Measurements from ENCODE around the gene KIAA1549. TPM values are rescaled to one million over a fixed set of nuclear protein-coding genes. Genes with fewer than 3 reads are reported as not detected.

KIAA1549 gene
- total and polyA plus RNA-seq, 2 of the 8 experiments (the other 6 are each of a cell fraction or from before 2014, with no cell fraction given) = 6.5 to 17.3 TPM

- CTCF ChIA-PET (ENCODE audit: partially characterized antibody) = interaction anchor here (0.8 to 1.7 kb wide), 3 partner anchors 58 to 245 kb away, joined by 3 to 5 read pairs (median 3); no protein-coding TSS in a partner anchor
- Histone ChIP-seq H3K4me1 (replicated peaks in 1 of 4; ENCODE audit: control insufficient read depth in 3 of 4, insufficient read depth in 4 of 4, low read length in 3 of 4) (no peaks in the 10 kb centered on the region; a peak in 2 of 7 replicates), H3K14ac (ENCODE audit: insufficient read length) (no peak overlapping the region), H3K9ac (replicated peaks in 1 of 4; ENCODE audit: extremely low read depth in 1 of 4, low read depth in 3 of 4, low read length in 3 of 4) (no peak overlapping the region), H3K27ac (ENCODE audit: low read depth, low read length) (no peak overlapping the region), H4K5ac (ENCODE audit: insufficient read length, low read depth, low read length) (no peak overlapping the region), H3K4me2 (ENCODE audit: insufficient read depth in 1 of 2, low read depth in 2 of 2, low read length in 2 of 2) (no peak overlapping the region), H4K91ac (replicated peaks; ENCODE audit: insufficient read length, low read length) (no peak overlapping the region), H3K18ac (ENCODE audit: extremely low read depth, low read length) (no peak overlapping the region), H3K4me3 (ENCODE audit: extremely low read depth in 1 of 4, insufficient read depth in 2 of 4, low read depth in 3 of 4, low read length in 4 of 4) (no peak overlapping the region), H3K79me2 (ENCODE audit: control insufficient read depth in 1 of 2, insufficient read depth in 2 of 2, low read length in 2 of 2) (no peaks in the 10 kb centered on the region), H3K9me3 (ENCODE audit: insufficient read depth in 2 of 2, low read depth in 1 of 2, low read length in 1 of 2) (no peaks in the 10 kb centered on the region), H3K56ac (replicated peaks; ENCODE audit: insufficient read length, low read depth, low read length) (no peak overlapping the region), H2AFZ (ENCODE audit: low read length) (no peak overlapping the region), H3K23ac (ENCODE audit: insufficient read length) (no peak overlapping the region), H2BK120ac (replicated peaks; ENCODE audit: low read depth, low read length) (no peak overlapping the region), H3K4ac (replicated peaks; ENCODE audit: insufficient read length, low read depth, low read length) (no peak overlapping the region), H2BK5ac (ENCODE audit: low read depth, low read length) (no peak overlapping the region; the same call in 1 of the 2 replicates), H3K23me2 (ENCODE audit: low read depth, low read length) (no peaks in the 10 kb centered on the region), H2BK15ac (ENCODE audit: low read length) (no peak overlapping the region), H3K27me3 (replicated peaks in 1 of 4; ENCODE audit: control insufficient read depth in 3 of 4, extremely low read depth in 1 of 4, insufficient read depth in 3 of 4, low read length in 3 of 4) (no peaks in the 10 kb centered on the region), H3K36me3 (ENCODE audit: control insufficient read depth in 2 of 4, insufficient read depth in 4 of 4, low read length in 3 of 4) (peaks cover 4 to 14% (median 9%) of the 10 kb centered on the region in 4 experiments), H2BK12ac (ENCODE audit: low read depth, low read length) (no peak overlapping the region), H2AK5ac (ENCODE audit: low read depth, low read length) (no peak overlapping the region), H3K79me1 (ENCODE audit: low read depth, low read length) (no peaks in the 10 kb centered on the region), H2BK20ac (ENCODE audit: low read length) (no peak overlapping the region), H4K20me1 (replicated peaks in 1 of 2; ENCODE audit: control insufficient read depth in 1 of 2, insufficient read depth in 2 of 2, low read length in 2 of 2) (no peaks in the 10 kb centered on the region), H4K8ac (ENCODE audit: extremely low read depth, insufficient read depth, low read length) (no peak overlapping the region)
- TF ChIP-seq KDM5A (IDR thresholded peaks at IDR 0.05; ENCODE audit: low read length) (no peak), RAD21 (IDR thresholded peaks at IDR 0.05 in 1 of 2, conservative IDR thresholded peaks at IDR 0.05 in 1 of 2; ENCODE audit: low read depth in 2 of 2, low read length in 2 of 2) (no peak), POLR2A (IDR thresholded peaks at IDR 0.05; ENCODE audit: control extremely low read depth in 1 of 2, low read depth in 2 of 2, low read length in 2 of 2) (no peak), HDAC2 (IDR thresholded peaks at IDR 0.05; ENCODE audit: borderline replicate concordance in 1 of 2, low read depth in 2 of 2, low read length in 2 of 2) (no peak), SIX5 (IDR thresholded peaks at IDR 0.05; ENCODE audit: low read depth, low read length) (no peak), SP1 (IDR thresholded peaks at IDR 0.05; ENCODE audit: low read depth, low read length) (no peak)
- TF ChIP-seq, protein P1, sequence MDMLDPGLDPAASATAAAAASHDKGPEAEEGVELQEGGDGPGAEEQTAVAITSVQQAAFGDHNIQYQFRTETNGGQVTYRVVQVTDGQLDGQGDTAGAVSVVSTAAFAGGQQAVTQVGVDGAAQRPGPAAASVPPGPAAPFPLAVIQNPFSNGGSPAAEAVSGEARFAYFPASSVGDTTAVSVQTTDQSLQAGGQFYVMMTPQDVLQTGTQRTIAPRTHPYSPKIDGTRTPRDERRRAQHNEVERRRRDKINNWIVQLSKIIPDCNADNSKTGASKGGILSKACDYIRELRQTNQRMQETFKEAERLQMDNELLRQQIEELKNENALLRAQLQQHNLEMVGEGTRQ (IDR thresholded peaks at IDR 0.05; ENCODE audit: low read length) = no peak
- POLR2A ChIA-PET (ENCODE audit: partially characterized antibody) = no interaction called here
- FAIRE-seq = no peak
- DNase-seq (ENCODE audit: low read depth in 1 of 2, low spot score in 2 of 2) = no peak
- 95% methylated on average over 5 of the region's 5 CpGs; no CpG with 5 or more reads in 1 of the 2 experiments for WGBS, 2 experiments (ENCODE audit: extremely low coverage in 1 of 2, insufficient coverage in 1 of 2, insufficient read length in 1 of 2, insufficient replicate concordance in 2 of 2, low coverage in 1 of 2, low lambda C conversion rate in 2 of 2, missing lambda C conversion rate in 1 of 2)
Measured at GRCh38 chr7:138891446-138891810, 89.8 kb downstream of the KIAA1549 start.

All from H1 (cell line).